Fibroblast of peridontal ligament (primary cell): ENCODE results near the gene GPR158.
"Not testable (repeated sequence)": the region's sequence is repeated elsewhere in the genome, so short reads cannot be mapped to it uniquely, and the experiment has no call there.

Source experiments
- DNase-seq: peaks from one replicate; pipeline ENCODE4 v3.0.0-alpha.2; 2010; ENCODE audit errors: extremely low read depth

GPR158 gene

DNA sequence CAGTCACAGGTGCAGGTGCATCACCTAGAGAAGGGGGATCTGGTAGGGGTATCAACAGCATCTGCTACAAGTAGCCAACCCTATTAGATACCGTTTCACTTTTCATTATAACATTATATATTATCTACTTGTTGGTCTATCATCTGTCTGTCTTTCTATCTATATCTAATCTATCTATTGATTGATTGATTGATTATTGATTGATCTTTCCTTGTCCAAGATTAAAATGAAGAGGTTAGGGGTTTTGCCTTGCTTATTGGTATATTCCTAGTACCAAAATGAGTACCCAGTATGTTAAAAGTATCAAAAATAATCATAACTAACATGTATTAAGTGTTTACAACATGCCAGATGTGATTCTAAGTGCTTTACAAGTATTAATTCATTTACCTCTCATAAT lies 121.5 kb downstream of the GPR158 start:
- no peak for DNase-seq

GRCh38 chr10:25297466-25297865 lies 122.7 kb downstream of the GPR158 start:
- DNase-seq: no peak

GRCh38 chr10:25300073-25300472 lies 125.3 kb downstream of the GPR158 start:
- DNase-seq: no peak

GRCh38 chr10:25304606-25305005 lies 129.8 kb downstream of the GPR158 start:
- no peak for DNase-seq

GRCh38 chr10:25306386-25306785 lies 131.6 kb downstream of the GPR158 start:
- no peak for DNase-seq

DNA sequence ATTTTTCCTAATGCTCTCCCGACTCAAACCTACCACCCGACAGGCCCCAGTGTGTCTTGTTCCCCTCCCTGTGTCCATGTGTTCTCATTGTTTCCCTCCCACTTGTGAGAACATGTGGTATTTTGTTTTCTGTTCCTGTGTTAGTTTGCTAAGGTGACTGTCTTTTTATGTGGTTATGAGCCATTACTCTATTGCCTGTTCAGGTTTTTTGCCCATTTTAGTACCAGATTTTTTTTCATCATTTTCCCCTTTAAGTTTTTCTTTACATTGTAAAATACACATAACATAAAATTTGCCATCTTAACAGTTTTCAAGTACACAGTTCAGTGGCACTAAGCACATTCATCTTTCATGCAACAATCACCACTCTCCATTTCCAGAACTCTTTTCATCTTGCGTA lies 133.5 kb downstream of the GPR158 start:
- DNase-seq: no peak

DNA sequence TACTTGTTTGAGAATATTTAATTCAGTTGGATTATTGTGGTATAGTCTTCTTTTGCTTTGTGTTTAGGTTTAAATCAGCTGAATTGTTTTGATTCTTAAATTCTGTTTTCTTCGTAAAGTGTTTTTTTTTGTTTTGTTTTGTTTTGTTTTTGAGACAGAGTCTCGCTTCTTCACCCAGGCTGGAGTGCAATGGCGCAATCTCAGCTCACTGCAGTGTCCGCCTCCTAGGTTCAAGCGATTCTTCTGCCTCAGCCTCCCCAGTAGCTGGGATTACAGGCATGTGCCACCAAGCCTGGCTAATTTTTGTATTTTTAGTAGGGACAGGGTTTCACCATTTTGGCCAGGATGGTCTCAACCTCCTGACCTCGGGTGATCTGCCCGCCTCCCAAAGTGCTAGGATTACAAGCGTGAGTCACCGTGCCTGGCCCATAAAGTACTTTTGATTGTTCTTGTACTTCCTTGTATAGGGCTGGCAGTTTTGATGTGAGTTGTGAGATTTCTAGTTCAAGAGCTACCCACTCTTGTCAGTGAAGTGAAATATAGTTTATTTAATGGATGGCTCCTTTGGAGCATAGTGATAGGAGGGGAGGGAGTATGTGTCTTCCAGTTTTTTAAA lies 142.9 kb downstream of the GPR158 start:
- DNase-seq: not testable (repeated sequence)

DNA sequence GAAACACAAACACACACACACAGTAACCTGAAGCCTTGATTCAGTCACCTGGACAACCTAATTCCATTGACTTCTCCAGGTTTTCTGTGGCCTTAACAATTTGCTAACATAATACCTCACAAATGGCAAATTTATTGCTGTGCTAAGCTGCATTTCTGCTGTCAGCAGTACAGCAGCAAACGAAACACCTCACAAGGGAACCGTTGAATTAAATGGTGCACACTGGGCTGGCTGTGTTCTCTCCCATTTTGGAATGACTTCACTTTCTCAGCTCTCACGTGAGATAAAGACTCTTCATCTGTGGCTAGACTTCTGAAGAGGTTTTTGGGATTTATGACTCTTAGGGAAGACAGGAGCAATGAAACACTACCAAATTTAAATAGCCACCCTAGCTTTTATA lies 152.5 kb downstream of the GPR158 start:
- no peak for DNase-seq

DNA sequence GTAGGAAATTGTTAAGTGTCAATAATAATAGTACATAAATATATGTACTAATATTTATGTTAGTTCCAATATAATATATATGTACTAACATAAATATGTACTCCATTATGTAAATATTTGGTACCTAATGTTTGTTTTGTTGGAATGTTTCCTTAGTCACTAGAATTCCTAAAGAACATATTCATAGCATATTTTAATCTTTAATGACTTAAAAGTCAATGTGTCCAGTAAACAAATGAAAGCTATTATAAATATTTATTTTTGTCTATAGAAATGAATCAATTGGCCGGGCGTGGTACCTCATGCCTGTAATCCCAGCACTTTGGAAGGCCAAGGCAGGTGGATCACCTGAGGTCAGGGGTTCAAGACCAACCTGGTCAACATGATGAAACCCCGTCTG lies 153.6 kb downstream of the GPR158 start:
- no peak for DNase-seq

DNA sequence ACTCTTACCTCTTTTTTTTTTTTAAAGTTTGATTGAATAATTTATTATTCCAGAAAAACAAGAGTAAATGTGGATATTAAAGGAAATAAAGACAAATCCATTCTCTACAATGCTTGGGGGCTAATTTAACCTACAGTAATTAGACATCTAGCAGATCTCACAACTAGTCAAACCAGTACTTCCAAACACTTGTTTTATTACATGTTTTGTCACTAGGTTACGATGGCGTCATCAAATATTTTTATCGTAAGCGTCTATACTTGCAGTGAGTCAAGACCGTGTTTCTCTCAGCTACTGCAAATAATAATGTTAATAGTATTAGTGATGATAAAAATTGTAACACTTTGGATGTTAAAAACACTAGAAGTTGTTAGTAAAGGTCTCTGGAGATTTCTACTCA lies 154.8 kb downstream of the GPR158 start:
- not testable (repeated sequence) for DNase-seq

GRCh38 chr10:25334445-25334844 lies 159.6 kb downstream of the GPR158 start:
- DNase-seq: no peak

- DNase-seq: no peak
Measured at GRCh38 chr10:25336330-25336729, 161.5 kb downstream of the GPR158 start.

- no peak for DNase-seq
Measured at GRCh38 chr10:25338271-25338670, 163.5 kb downstream of the GPR158 start.

GRCh38 chr10:25339966-25340365 lies 165.2 kb downstream of the GPR158 start:
- DNase-seq: no peak

GRCh38 chr10:25349520-25349919 lies 174.7 kb downstream of the GPR158 start:
- no peak for DNase-seq

- no peak for DNase-seq
Measured at GRCh38 chr10:25356609-25357008, 181.8 kb downstream of the GPR158 start.

- no peak for DNase-seq
Measured at GRCh38 chr10:25357269-25357668, 182.5 kb downstream of the GPR158 start.

- DNase-seq: no peak
Measured at GRCh38 chr10:25382029-25382810, 207.4 kb downstream of the GPR158 start.

- DNase-seq: not testable (repeated sequence)
Measured at GRCh38 chr10:25382901-25383300, 208.1 kb downstream of the GPR158 start.

DNA sequence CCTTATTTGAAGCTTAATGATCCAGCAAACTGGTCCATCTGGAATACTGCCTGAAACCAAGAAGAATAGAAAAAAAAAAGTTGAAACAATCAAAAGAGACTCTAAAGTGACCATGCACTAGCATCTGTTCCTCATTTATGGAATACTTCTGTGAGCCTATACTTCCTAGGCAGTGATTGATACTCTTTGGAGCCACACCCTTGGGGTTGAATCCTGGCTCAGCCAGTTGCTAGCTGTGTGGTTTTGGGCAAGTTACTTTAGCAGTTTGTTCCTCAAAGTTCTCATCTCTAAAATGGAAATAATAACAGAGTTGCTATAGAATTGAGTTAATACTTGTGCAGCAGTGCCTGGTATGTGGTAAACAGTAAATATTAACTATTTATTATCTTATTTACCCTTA lies 208.9 kb downstream of the GPR158 start:
- DNase-seq: no peak

- no peak for DNase-seq
Measured at GRCh38 chr10:25384618-25385017, 209.8 kb downstream of the GPR158 start.

- no peak for DNase-seq
Measured at GRCh38 chr10:25388188-25388861, 213.5 kb downstream of the GPR158 start.

DNA sequence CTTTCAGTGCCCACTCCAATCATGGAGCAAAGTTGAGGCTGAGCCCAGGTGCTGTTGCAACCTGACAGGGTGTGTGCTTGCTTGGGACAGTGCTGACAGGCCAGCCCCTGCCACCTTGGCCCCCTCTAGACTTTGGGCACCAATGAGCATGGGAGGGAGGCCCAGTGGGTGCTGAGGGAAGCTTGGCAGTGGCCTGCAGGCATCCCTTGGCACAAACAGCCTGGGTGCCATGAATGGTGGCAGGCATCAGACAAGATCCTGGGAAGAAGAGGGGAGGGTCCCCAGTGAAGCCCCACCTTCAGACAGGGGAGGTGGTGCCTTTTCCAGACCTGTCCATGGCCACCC lies 214.0 kb downstream of the GPR158 start:
- no peak for DNase-seq
